HG03045 (cell line): ENCODE measurements around the gene IL36G.

ENCODE experiments used
- ATAC-seq: cut with Tn5 transposase; IDR thresholded peaks from one replicate; pipeline ENCODE4 v1.9.1; 2021; ENCODE audit warnings: mild to moderate bottlenecking, moderate library complexity; ENCODE audit not compliant: unreplicated experiment

Gene IL36G

DNA sequence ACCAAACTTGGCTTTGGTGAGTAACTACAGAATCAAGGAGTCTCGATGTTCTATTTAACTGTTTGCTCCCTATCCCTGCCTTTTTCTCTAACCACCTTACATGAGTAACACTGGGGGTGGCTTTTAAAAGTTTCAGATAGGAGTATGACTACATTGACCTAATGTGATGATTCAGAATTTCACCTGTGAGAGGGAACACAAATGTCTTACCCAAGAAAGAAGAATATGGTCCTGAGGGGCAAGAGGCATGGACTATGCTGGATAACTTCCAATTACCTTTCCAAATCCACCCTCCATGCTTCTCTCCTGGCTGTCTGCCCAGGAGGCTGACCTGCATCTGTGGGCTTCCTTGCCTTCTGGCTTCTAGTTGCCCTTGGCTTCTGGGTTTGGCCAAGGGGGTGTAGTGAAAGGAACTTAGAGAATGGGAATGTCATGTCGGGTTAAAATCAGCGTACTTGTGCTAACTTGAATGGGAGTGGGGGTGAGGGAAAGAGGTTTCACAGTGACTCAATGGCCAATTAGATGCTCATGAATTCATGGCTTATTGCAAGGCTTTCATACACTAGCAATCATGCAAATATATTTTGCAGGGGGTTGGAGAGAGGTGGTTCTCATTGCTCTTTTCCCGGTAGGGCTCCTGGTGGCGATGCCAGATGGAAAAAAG is 5.3 kb upstream of the IL36G start:
- ATAC-seq: no peak

DNA sequence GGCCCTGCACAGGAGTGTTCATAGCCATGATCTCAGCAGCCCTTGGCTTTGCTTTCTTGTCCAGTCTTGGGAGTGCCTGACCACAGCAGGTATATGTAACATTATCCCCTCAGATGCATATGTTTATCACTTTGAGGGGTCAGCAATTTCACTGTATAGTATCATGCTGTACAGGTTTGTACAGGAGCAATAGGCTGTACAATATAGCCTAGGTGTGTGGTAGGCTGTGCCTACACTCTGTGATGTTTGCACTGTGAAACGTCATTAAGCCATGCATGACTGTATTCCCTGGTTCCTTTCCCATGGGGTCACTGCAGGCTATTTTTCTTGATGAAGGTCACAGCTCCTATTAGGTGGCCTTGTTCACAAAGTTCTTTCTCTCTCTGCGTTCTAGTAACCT is 4.7 kb upstream of the IL36G start:
- no peak for ATAC-seq

DNA sequence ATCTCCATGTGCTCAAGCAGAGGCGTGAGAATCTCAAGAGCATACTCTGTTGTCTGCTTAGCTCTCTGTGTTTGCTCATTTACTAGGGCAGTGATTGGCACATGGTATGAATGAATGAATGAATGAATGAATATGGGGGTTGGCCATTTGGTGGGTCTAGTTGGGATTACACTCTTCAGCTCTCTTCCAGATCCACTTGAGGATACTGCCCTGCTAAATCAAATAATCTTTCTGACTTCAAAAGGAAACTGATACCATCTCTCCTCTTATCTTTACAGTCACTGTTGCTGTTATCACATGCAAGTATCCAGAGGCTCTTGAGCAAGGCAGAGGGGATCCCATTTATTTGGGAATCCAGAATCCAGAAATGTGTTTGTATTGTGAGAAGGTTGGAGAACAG is 1.9 kb downstream of the IL36G start:
- ATAC-seq: no peak

DNA sequence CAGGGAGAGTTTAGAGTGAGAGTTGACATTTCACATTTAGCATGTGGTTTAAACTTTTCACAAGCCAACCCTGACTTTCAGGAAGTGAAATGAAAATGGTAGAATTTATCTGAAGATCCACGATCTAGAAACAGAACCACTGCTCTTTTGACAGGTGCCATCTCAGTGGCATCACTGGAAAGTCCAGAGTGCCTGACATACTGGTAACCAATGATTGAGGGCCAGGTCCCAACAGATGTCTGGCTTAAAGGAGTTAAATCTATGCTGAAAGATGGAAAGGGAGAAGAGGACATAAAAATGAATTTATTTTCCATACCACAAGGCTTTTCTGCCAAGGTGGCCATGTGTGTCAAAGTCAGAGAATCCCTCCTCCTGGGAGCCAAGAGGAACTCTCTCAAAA is 2.7 kb downstream of the IL36G start:
- ATAC-seq: no peak

DNA sequence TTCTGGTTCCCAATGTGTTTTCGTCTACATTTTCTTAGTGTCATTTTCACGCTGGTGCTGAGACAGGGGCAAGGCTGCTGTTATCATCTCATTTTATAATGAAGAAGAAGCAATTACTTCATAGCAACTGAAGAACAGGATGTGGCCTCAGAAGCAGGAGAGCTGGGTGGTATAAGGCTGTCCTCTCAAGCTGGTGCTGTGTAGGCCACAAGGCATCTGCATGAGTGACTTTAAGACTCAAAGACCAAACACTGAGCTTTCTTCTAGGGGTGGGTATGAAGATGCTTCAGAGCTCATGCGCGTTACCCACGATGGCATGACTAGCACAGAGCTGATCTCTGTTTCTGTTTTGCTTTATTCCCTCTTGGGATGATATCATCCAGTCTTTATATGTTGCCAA is 7.3 kb downstream of the IL36G start:
- ATAC-seq: no peak

DNA sequence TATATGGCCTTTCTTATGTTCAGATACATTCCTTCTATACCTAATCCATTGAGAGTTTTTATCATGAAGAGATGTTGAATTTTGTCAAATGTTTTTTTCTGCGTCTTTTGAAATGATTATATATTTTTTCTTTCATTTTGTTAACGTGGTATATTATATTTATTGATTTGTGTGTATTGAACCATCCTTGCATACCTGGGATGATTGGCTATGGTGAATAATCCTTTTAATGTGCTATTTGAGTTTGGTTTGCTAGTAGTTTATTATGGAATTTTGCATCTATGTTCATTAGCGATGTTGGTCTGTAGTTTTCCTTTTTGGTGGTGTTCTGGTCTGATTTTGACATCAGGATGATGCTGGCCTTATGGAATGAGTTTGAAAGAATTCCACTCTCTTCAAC is 11.8 kb downstream of the IL36G start:
- ATAC-seq: no peak

DNA sequence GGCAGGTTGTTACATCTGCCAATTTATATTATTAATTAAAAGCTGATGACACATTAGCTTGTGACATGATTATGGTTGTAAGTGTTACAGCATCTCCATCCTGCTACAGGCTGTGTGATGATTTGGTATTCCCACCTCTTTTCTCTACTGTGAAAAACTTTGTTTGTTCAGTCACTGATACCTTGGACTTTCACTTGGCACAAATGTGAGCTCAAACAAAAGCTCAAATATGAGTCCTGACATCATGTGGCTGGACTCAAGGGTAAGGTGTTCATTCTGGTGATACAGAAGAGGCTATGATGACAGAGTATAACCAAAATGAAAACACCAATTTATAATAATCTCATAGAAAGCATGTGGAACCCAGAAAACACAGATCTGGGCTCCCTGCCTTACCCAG is 16.0 kb downstream of the IL36G start:
- no peak for ATAC-seq

DNA sequence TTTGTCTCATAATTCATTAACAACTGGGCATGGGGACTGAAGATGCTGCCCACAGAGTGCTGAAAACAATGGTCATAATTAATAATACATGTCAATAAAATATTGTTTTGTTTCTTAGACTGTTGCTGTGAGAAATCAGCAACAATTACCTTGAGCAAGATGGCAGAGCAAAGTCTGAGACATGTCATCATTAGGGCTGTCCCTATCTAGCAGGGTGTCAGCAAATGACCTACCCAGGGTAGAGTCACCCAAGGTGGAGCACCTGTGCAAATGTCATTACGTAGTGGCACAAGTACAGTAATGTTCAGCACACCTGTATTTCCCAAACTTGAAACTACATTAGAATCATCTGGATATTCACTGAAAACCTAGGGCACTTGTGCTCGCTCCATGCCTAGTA is 16.8 kb downstream of the IL36G start:
- no peak for ATAC-seq

DNA sequence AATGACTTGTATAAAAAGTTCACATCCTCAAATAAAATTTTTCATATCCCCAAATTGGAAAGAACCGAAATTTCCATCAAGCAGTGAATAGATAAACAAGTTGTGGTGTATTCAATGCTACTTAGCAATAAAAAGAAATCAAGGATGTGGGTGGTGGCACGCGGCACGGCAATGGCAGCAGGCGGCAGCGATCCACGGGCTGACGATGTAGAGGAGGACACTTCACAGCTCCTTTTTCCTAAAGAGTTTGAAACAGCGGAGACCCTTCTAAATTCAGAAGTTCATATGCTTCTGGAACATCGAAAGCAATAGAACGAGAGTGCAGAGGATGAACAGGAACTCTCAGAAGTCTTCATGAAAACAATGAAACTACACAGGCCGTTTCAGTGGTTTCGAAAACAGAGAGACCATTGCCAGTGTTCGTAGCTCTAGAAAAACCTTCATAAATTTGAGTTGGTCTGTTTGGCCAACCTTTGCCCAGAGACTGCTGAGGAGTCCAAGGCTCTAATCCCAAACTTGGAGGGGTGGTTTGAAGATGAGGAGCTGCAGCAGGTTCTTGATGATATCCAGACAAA is 17.6 kb downstream of the IL36G start:
- no peak for ATAC-seq

DNA sequence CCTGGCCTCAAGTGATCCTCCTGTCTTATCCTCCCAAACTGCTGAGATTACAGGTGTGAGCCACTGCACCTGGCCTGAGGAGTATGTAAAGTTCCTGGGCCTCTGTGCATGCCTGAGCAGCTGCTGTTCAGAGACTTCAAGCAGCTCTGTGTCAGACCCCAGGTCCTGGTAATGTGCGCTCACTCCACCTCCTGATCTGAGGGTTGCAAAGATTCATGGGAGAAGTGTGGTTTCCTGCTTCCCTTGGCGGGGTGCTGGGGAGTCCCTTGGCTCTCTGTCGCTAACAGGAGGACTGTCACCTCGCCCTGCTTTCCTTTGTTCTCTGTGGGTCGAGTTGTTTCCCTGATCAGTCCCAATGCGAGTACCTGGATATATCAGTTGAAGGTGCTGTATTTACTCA is 18.8 kb downstream of the IL36G start:
- no peak for ATAC-seq

DNA sequence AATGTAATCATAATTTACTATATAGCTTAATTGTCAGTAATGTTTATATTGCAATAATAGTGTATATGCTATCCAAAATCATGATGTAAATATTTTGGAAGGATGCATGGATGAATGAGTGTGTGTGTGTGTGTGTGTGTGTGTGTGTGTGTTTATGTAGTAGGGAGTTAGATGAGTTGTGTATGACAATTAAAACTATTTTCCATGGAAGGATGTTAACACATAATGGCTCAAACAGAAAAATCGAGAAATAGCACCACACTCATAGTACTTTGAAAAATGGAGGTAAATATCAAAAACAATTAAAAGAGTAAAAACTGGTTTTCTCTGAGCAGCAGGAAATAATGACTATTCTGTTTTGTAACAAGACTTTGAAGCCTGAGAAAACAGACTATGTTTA is 19.3 kb downstream of the IL36G start:
- ATAC-seq: no peak

DNA sequence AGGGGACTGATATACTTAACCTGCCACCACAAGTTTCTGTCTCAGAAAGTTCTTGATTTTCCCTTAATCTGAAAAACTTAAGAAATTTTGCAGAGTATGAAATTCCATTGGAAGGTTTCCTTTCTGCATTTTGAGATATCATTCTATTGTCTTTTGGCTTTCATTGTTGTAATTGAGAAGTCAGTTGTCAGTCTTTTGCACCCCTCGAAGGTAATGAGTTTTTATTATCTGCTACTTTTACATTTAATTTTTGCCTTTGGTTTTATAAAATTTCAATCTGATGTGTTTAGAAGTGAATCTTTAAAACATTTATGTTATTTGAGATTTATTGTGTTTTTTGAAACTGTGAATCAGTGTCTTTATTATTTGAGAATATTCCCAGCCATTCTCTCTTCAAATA is 22.6 kb downstream of the IL36G start:
- no peak for ATAC-seq

DNA sequence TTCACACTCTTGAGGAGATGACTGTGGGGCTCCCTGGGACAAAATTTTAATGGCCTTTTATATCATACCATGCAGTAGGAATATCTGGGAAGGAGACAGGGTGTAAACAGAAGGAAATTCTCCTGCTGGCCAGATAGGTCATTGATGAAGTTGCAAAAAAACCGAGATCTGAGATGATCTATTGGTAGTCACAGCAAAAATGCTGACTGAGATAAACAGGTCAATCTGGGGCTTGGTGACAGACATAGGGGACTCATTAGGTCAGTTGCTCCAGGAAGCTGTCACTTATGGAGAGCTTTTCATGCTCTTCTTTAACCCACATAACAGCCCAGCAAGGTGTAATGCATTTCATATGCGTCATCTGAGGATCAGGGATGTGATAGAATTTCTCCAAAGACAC is 24.9 kb downstream of the IL36G start:
- ATAC-seq: no peak

DNA sequence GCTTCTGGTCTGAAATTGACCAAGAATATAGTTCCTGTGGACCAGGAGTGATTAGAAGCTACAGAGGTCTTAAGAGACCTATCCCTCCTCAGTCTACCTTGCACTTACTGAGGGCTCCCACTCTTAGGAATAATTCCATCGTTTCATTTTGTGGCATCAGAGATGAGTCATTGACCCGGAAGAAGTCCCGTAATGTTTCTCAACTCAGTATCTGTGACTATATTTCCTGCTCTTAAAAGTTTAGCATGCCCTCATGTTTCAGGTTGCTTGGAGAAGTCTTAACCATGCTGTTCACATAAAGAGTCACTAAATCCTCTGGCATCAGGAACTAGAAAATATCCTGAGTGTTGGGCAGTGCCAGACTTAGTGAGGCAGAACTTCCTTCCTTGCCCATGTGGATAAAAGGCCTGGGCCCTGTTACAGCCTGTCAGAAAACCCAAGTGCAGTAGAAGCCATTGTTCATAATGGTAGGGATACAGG is 27.3 kb downstream of the IL36G start, which contains the start of gene IL36A:
TSS of gene IL36A (plus strand) at position 430 of the 480 bp plus-strand sequence. CDS start 413 bp downstream, outside the sequence.
- ATAC-seq: no peak

DNA sequence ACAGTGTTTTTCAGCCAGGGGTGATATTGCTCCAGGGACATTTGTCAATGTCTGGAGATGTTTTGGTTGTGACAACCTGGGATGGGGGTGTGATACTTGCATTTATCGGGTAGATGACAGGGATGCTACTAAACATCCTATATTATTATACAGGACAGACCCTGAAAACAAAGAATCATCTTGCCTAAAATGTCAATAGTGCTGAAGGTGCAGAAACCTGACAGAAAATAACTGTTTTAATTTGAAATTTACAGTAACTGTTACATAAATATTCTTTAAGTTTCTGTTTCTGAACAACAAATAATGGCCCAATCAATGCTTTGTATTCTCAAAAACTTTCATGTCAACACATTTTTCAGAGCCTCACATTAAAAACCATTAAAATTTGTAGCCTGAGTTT is 29.4 kb downstream of the IL36G start:
- no peak for ATAC-seq

DNA sequence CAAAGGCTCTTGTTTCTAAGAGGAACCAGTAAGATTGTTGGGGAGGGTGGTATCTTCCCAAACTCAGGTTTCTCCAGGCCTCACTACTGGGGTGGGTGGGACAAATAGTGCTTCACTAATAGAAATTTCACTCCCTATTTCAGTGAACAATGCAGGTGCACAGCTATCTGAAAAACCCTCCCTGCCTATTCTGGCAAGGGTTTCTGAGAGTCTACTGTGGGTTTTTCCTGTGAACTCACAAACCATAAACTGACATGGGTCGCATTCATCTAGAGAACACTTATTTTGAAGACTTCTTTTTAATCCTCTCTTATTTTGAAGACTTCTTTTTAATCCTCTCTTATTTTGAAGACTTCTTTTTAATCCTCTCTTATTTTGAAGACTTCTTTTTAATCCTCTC is 31.8 kb downstream of the IL36G start:
- ATAC-seq: no peak

DNA sequence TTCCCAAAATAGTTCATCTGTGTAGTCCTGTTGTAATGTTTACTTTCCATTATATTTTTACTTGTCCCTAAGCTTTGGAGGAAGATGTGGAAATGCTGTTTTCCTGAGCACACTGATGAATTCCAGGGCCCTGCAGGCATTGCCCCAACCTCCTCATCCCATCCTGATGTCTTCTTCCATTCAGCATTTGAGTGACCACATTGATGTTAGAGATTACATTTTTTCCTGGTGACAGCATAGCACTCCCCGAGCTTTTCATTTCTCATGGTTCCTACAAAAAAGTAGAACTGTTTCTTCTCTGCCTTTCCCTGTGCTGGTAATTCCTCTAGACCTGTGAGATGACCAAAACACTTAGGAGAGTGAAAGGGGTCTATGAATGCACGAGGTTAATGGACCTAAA is 32.3 kb downstream of the IL36G start:
- no peak for ATAC-seq

DNA sequence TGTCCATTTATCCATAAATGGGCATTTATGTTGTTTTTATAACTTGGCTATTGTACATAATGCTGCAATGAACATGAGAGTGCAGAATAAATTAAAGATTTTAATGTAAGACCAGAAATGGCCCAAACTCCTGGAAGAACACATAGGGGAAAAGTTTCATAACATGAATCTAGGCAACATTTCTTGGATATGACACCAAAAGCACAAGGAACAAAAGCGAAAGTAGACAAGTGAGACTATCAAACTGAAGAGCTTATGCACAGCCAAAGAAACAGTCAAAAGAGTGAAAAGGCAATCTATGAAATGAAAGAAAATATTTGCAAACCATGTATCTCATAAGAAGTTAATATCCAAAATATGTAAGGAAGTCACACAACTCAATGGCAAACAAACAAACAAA is 33.3 kb downstream of the IL36G start:
- no peak for ATAC-seq

DNA sequence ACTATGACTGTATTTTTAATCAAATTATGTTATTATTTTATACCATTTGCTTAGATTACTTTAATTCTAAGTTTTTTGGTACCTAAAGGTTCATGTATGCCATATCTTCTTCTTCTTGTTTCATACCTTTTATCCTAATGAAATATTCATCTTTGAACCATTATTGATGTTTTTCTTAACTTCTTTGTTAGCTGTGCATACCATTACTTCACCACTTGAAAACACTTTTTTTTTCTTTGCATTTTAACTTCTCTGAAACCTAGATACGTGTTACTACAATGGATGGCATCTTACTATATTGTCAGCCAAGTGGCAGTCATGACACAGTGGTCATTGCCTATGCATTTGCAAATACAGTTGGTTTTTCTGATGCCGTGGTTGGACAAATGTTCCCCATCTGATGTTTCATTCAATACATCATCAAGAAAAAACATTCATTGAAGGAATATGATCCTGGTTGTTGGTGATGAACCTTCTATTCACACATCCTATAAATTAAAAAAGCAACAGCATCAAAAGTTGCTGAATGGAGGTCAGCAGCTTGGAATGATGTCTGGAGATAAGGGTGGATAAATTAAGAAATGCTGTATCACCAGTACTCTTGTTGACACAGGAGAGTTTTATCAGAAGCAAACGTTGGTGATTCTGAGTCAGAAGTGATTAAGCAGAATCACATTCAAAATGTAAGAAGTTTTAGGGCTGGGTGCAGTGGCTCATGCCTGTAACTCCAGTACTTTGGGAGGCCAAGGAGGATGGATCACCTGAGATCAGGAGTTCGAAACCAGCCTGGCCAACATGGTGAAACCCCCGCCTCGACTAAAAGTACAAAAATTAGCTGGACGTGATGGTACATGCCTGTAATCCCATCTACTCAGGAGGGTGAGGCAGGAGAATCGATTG is 34.9 kb downstream of the IL36G start:
- no peak for ATAC-seq

DNA sequence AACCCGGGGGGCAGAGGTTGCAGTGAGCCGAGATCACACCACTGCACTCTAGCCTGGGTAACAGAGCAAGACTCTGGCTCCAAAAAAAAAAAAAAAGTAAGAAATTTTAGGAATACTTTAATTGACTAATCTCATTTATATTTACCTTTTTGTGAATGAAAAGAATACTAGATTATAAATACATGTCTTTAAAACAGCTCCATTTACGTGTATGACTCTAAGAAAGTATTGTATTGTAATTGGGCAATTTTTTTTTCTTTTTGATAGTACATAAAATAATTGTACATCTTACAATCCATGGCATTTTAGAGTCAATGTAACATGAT is 35.5 kb downstream of the IL36G start:
- ATAC-seq: no peak

DNA sequence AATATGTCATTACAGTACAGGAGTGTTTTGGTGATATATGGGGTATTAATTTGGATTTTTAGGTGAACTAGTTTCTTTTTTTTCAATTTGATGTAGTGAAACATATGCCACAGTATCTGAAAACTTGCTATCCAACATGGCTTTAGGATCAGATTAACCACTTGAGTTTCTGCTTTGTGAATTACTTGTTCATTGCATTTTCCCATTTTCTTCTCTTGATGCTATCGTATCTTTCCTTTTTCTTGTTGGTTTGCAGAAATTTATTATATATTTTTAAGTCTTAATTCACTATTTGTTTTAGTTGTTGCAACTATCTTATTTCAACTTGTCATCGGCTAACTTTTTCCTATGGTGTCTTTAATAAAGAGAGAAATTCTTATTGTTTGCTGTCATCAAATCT is 36.3 kb downstream of the IL36G start:
- ATAC-seq: no peak

DNA sequence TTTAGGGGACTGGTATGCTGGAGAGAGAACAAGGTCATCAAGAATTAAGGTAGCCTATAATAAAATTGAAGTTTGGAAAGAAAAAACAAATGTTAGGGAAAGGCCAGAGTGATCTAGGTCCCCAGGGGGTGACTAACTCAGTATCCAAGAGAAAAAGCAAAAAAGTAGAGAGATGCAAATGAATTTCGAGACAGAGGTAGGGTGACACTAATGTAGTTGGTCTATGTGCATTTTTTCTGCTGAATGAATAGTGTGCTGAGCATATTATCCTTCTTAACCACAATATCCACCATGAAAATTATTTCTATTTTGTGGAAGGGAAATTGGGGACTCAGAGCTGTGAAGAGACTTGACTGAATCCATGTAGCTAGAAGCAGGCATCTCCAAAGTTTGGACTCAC is 37.2 kb downstream of the IL36G start:
- no peak for ATAC-seq
